Esophagus muscularis mucosa (tissue), 4 donors: ENCODE measurements around the gene UBR2. TPM values are rescaled to one million over a fixed set of nuclear protein-coding genes. Genes with fewer than 3 reads are reported as not detected.

ENCODE experiments used
- DNase-seq: peaks from one replicate; pipeline ENCODE4 v3.0.0-alpha.2; 2017; ENCODE audit errors: extremely low spot score
- H3K27ac ChIP-seq, 4 donors: fragments of 200-600 bp; sonication (generic); replicated peaks in 1 of 4; 1 replicate in 3 of 4; 2 replicates in 1 of 4; pipeline ENCODE4 v1.5.1; 2016 to 2019; ENCODE audit warnings: mild to moderate bottlenecking in 1 of 4
- H3K27me3 ChIP-seq, 4 donors: fragments of 200-600 bp; sonication (generic); one replicate each; pipeline versions ENCODE4 v1.5.1 to v1.6.0; 2016 to 2019
- H3K36me3 ChIP-seq, 4 donors: fragments of 200-600 bp; sonication (generic); one replicate each; pipeline ENCODE4 v1.5.1; 2016 to 2019
- H3K4me1 ChIP-seq, 4 donors: fragments of 200-600 bp; sonication (generic); one replicate each; pipeline ENCODE4 v1.5.1; 2016 to 2019
- H3K4me3 ChIP-seq, 4 donors: fragments of 200-600 bp; sonication (generic); 1 replicate in 2 of 4; 2 replicates in 2 of 4; pipeline ENCODE4 v1.5.1; 2016 to 2019; ENCODE audit warnings: mild to moderate bottlenecking in 4 of 4, moderate library complexity in 1 of 4
- H3K9me3 ChIP-seq, 4 donors: fragments of 200-600 bp; sonication (generic); 1 replicate in 3 of 4; 2 replicates in 1 of 4; pipeline ENCODE4 v1.5.1; 2016 to 2019
- CTCF ChIP-seq, 3 experiments: fragments of 200-600 bp in 2 of 3; fragments of 450-650 bp in 1 of 3; sonication (generic) in 2 of 3; IDR thresholded peaks; one replicate each; pipeline ENCODE4 v1.5.1; 2017 to 2019; ENCODE audit warnings: antibody characterized with exemption in 3 of 3, mild to moderate bottlenecking in 2 of 3, moderate library complexity in 1 of 3
- EP300 ChIP-seq: sonication (generic); formaldehyde crosslinking; IDR thresholded peaks from one replicate; pipeline ENCODE4 v1.6.1; 2017; ENCODE audit warnings: antibody characterized with exemption
- POLR2A ChIP-seq: fragments of 450-650 bp; IDR thresholded peaks from one replicate; pipeline ENCODE4 v1.6.1; 2017; ENCODE audit warnings: antibody characterized with exemption, moderate library complexity, mild to moderate bottlenecking, low read depth
- POLR2AphosphoS5 ChIP-seq, 2 donors: sonication (generic); formaldehyde crosslinking; IDR thresholded peaks; one replicate each; pipeline ENCODE4 v1.6.1; 2017; ENCODE audit warnings: antibody characterized with exemption in 2 of 2
- WGBS: methylation state at CpG from one replicate; pipeline ENCODE4 v1.1.5; 2018; 5-methylcytosine and 5-hydroxymethylcytosine counted together
- intact Hi-C: fragments of 100-400 bp; cut with DNase I; formaldehyde crosslinking; loops from one replicate; pipeline ENCODE4 v1.15.1; 2023
- total RNA-seq, 4 donors: library from RNA; depleted of rRNA; stranded (reverse); fragments of >200 nt; gene quantifications; one replicate each; pipeline versions ENCODE4 v1.1.0 to v1.2.1, GENCODE V29; 2016

UBR2 gene
- total RNA-seq, 4 donors from 2014 or later = 26.5 to 36.1 (median 28.9) TPM

GRCh38 chr6:42539135-42539534 lies 24.7 kb upstream of the UBR2 start:
- TF ChIP-seq POLR2AphosphoS5 (IDR thresholded peaks at IDR 0.05) (no peak), CTCF (IDR thresholded peaks at IDR 0.05) (no peak), POLR2A (no peak), EP300 (no peak)
- no peak overlapping the region for H3K27ac ChIP-seq
- no peak for DNase-seq
- no peaks in the 10 kb centered on the region for H3K36me3 ChIP-seq
- no peaks in the 10 kb centered on the region for H3K9me3 ChIP-seq
- intact Hi-C loops = no loop called here
- WGBS = 89% methylated on average over 1 of the region's 1 CpG
- no peaks in the 10 kb centered on the region for H3K4me1 ChIP-seq
- H3K4me3 ChIP-seq = no peak overlapping the region
- H3K27me3 ChIP-seq = no peaks in the 10 kb centered on the region

GRCh38 chr6:42545226-42545773 lies 18.5 kb upstream of the UBR2 start:
- Histone ChIP-seq H3K36me3 (no peaks in the 10 kb centered on the region), H3K9me3 (no peaks in the 10 kb centered on the region), H3K4me3 (no peak overlapping the region), H3K4me1 (peaks cover 4 to 14% (median 12%) of the 10 kb centered on the region in 4 donors), H3K27ac (no peak overlapping the region), H3K27me3 (no peaks in the 10 kb centered on the region)
- intact Hi-C loops = loop anchor here (5.0 kb wide), 2 partner anchors 283 to 468 kb away; no protein-coding TSS in a partner anchor
- TF ChIP-seq EP300 (no peak), POLR2A (no peak), POLR2AphosphoS5 (IDR thresholded peaks at IDR 0.05) (no peak), CTCF (IDR thresholded peaks at IDR 0.05) (no peak)
- 90% methylated on average over 7 of the region's 7 CpGs for WGBS
- DNase-seq = no peak

DNA sequence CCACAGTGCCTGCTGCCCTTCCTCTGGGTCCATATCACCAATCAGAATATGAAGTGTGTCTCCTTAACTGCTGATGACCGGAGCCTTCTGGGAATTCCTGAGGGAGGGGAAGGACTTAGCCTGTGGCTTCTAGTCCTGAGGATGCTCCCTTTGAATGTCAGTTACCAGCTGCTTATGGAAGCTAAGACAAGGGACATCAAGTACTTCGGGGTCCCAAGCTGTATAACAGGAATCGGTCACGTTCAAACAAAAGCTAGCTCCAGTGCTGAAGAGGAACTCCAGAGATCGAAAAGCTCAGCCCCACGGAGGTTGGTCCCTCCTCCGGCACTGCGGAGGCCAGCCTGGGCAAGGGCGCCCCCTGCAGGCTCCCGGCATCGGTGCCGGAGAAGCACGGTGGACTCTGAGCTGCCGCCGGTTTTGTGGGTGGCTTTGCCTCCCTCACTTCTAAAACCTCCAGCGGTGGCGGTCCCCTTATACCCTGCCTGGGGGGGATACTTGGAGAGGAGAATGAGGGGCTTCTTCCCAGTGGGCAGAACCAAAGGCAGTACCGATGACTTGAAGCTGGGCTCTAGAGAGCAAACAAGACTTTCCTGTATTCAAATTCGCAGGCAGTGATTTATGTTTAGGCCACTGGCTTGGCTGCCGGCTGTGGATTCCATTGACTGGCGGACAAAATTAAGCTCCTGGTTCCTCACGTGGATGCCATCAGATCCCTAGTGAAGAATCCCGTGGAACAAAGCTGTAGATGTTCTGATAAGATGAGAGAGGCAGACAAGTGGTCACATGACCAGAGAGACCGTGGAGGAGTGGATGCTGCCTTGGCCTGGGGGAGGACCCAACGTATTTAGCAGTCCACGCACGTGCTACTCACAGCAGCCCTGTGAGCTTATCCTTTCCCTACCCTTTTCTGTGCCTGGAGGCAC lies 16.2 kb upstream of the UBR2 start:
- peak overlapping the region; percentile 60 to 74 (median 70) for H3K27ac ChIP-seq
- no peaks in the 10 kb centered on the region for H3K9me3 ChIP-seq
- no peaks in the 10 kb centered on the region for H3K27me3 ChIP-seq
- DNase-seq = peak; percentile 94
- peaks cover 4 to 14% (median 12%) of the 10 kb centered on the region in 4 donors for H3K4me1 ChIP-seq
- peak overlapping the region; percentile 51 to 60 (median 52) for H3K4me3 ChIP-seq
- intact Hi-C loops = loop anchor here (5.0 kb wide), 2 partner anchors 285 to 470 kb away; no protein-coding TSS in a partner anchor
- WGBS = 3% methylated on average over 27 of the region's 27 CpGs
- no peaks in the 10 kb centered on the region for H3K36me3 ChIP-seq
- TF ChIP-seq POLR2A (no peak), CTCF (IDR thresholded peaks at IDR 0.05) (peak; percentile 93 to 97 (median 93)), POLR2AphosphoS5 (IDR thresholded peaks at IDR 0.05) (peak in 1 of 2 donors; percentile 29)

DNA sequence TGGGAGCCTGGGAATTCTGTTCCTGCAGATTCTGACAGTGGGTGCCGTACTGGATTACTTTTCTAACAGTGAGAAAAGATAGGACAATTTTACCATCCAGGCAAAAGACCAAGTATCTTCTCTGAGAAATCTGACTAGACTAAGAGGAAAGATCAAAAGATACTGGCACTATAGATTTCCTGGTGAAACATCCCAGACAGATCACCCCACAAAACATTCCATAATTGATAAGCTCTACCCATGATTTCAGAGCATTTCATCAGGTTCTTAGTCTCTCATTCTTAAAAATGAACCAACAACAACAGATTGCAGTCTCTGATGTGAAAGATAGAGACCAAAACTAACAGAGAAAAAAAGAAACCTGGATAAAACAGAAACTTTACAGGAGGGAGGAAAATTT lies 13.6 kb upstream of the UBR2 start:
- Histone ChIP-seq H3K27ac (no peak overlapping the region), H3K36me3 (no peaks in the 10 kb centered on the region), H3K4me1 (peaks cover 4 to 20% (median 18%) of the 10 kb centered on the region in 4 donors), H3K9me3 (no peaks in the 10 kb centered on the region), H3K27me3 (no peaks in the 10 kb centered on the region), H3K4me3 (no peak overlapping the region)
- no peak for DNase-seq
- WGBS = 82% methylated on average over 1 of the region's 1 CpG
- TF ChIP-seq POLR2AphosphoS5 (IDR thresholded peaks at IDR 0.05) (no peak), POLR2A (no peak)
- intact Hi-C loops = no loop called here

GRCh38 chr6:42551217-42551616 lies 12.6 kb upstream of the UBR2 start:
- H3K4me1 ChIP-seq = peaks cover 4 to 20% (median 18%) of the 10 kb centered on the region in 4 donors
- intact Hi-C loops = no loop called here
- no peak overlapping the region for H3K4me3 ChIP-seq
- H3K36me3 ChIP-seq = no peaks in the 10 kb centered on the region
- DNase-seq = no peak
- no peaks in the 10 kb centered on the region for H3K9me3 ChIP-seq
- no peaks in the 10 kb centered on the region for H3K27me3 ChIP-seq
- H3K27ac ChIP-seq = no peak overlapping the region
- 86% methylated on average over 1 of the region's 1 CpG for WGBS
- no peak for TF ChIP-seq CTCF (IDR thresholded peaks at IDR 0.05)
- TF ChIP-seq EP300 = no peak
- TF ChIP-seq POLR2AphosphoS5 (IDR thresholded peaks at IDR 0.05) = no peak
- TF ChIP-seq POLR2A = no peak
